HG03039 (cell line): ENCODE measurements around the gene EDEM2.
"Not testable (repeated sequence)": the region's sequence is repeated elsewhere in the genome, so short reads cannot be mapped to it uniquely, and the experiment has no call there.

Experiments used
- ATAC-seq: cut with Tn5 transposase; IDR thresholded peaks from one replicate; pipeline ENCODE4 v1.9.1; 2021; ENCODE audit warnings: mild to moderate bottlenecking, moderate library complexity; ENCODE audit not compliant: unreplicated experiment

EDEM2 gene

GRCh38 chr20:35168701-35169409, 21.7 kb upstream of the EDEM2 start:
- ATAC-seq = not testable (repeated sequence)

- ATAC-seq = no peak
Measured at GRCh38 chr20:35167787-35168186, 20.7 kb upstream of the EDEM2 start.

GRCh38 chr20:35166242-35166830, 19.2 kb upstream of the EDEM2 start:
- no peak for ATAC-seq

- no peak for ATAC-seq
Measured at GRCh38 chr20:35165221-35166185, 18.4 kb upstream of the EDEM2 start.

- ATAC-seq = not testable (repeated sequence)
Measured at GRCh38 chr20:35164531-35164930, 17.4 kb upstream of the EDEM2 start.

- not testable (repeated sequence) for ATAC-seq
Measured at GRCh38 chr20:35160341-35160740, 13.2 kb upstream of the EDEM2 start.

- no peak for ATAC-seq
Measured at GRCh38 chr20:35156978-35157377, 9.8 kb upstream of the EDEM2 start.

GRCh38 chr20:35155936-35156335, 8.8 kb upstream of the EDEM2 start:
- ATAC-seq = no peak

- ATAC-seq = no peak
Measured at GRCh38 chr20:35151736-35152135, 4.6 kb upstream of the EDEM2 start.

GRCh38 chr20:35150846-35151579, 3.9 kb upstream of the EDEM2 start:
- no peak for ATAC-seq

GRCh38 chr20:35147575-35148071, 487 bp upstream of the EDEM2 start:
- ATAC-seq = not testable (repeated sequence)

GRCh38 chr20:35146299-35146919, 727 bp downstream of the EDEM2 start:
- no peak for ATAC-seq

- no peak for ATAC-seq
Measured at GRCh38 chr20:35145141-35145564, 2.0 kb downstream of the EDEM2 start.

GRCh38 chr20:35144694-35145093, 2.4 kb downstream of the EDEM2 start:
- no peak for ATAC-seq

- ATAC-seq = no peak
Measured at GRCh38 chr20:35135867-35136586, 11.1 kb downstream of the EDEM2 start.

GRCh38 chr20:35134880-35135279, 12.3 kb downstream of the EDEM2 start:
- no peak for ATAC-seq

GRCh38 chr20:35134472-35134871, 12.7 kb downstream of the EDEM2 start:
- no peak for ATAC-seq

GRCh38 chr20:35133735-35134134, 13.4 kb downstream of the EDEM2 start:
- no peak for ATAC-seq

GRCh38 chr20:35133031-35133430, 14.1 kb downstream of the EDEM2 start:
- no peak for ATAC-seq

- no peak for ATAC-seq
Measured at GRCh38 chr20:35131934-35132333, 15.2 kb downstream of the EDEM2 start.
